ENCODE data around the gene MAP2.

GRCh38 chr2:209761566-209761965 is 337.7 kb downstream of the MAP2 start:
- TF ChIP-seq ZBTB7B (CRISPR knock-in tag; IDR thresholded peaks at IDR 0.05) (no peak), MAX (IDR thresholded peaks at IDR 0.05) (no peak), CTCF (CRISPR knock-in tag; IDR thresholded peaks at IDR 0.05) (no peak), ATF3 (CRISPR knock-in tag; IDR thresholded peaks at IDR 0.05) (no peak), REST (IDR thresholded peaks at IDR 0.05; ENCODE audit: borderline replicate concordance in 1 of 2, low read depth in 1 of 2, low read length in 2 of 2) (no peak), CHD2 (IDR thresholded peaks at IDR 0.05; ENCODE audit: low read depth, low read length) (no peak), JUNB (CRISPR knock-in tag; IDR thresholded peaks at IDR 0.05; ENCODE audit: borderline replicate concordance) (no peak), TAF1 (CRISPR knock-in tag; IDR thresholded peaks at IDR 0.05) (no peak), CCDC6 (CRISPR knock-in tag; IDR thresholded peaks at IDR 0.05) (no peak), TBP (CRISPR knock-in tag; IDR thresholded peaks at IDR 0.05) (no peak), ZBTB21 (CRISPR knock-in tag; IDR thresholded peaks at IDR 0.05) (no peak), HNRNPL (IDR thresholded peaks at IDR 0.05; ENCODE audit: low read depth, low read length) (no peak), PRDM10 (CRISPR knock-in tag; IDR thresholded peaks at IDR 0.05; ENCODE audit: low read depth) (no peak)

All from HepG2 (cell line).